ENCODE data around the gene LANCL2. TPM values are rescaled to one million over a fixed set of nuclear protein-coding genes. Genes with fewer than 3 reads are reported as not detected.
"Not testable (repeated sequence)": the region's sequence is repeated elsewhere in the genome, so short reads cannot be mapped to it uniquely, and the experiment has no call there.

The LANCL2 gene
- total and polyA plus RNA-seq, 4 donors, result 6.2 to 11.9 (median 10.8) TPM

DNA sequence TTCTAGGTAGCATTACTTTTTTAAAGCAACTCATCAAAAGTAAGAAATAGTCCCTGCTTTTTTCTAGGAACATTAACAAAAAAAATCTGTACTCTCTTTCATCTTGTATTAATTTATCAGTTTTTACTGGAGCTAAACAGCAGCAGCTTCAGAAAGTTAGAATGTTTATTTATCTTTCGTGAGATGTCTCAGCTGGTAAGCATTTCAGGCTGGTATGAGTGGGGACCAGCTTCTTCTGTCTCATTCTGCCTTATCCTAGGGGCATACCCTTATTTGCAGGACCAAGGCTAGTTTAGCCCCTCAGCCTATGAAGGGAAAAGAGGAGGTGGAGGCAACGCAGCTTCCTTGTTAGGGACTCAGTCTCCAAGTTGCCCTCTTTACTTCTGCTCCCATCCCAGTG is 35.1 kb downstream of the LANCL2 start:
- Histone ChIP-seq H3K4me3 (ENCODE audit: low read depth in 1 of 3, low read length in 3 of 3) (no peak overlapping the region), H3K27ac (ENCODE audit: low read depth in 1 of 2, low read length in 2 of 2) (no peak overlapping the region), H3K36me3 (ENCODE audit: control insufficient read depth in 4 of 4, insufficient read depth in 3 of 4, low read depth in 1 of 4, low read length in 3 of 4) (peaks cover 0 to 6% (median 2%) of the 10 kb centered on the region in 4 donors), H3K27me3 (ENCODE audit: control insufficient read depth in 4 of 4, insufficient read depth in 4 of 4, low read length in 3 of 4) (no peaks in the 10 kb centered on the region), H3K9me3 (ENCODE audit: control insufficient read depth in 4 of 4, low read length in 3 of 4) (no peaks in the 10 kb centered on the region), H3K9ac (ENCODE audit: low read depth in 1 of 2, low read length in 2 of 2) (no peak overlapping the region), H3K4me1 (ENCODE audit: control insufficient read depth in 4 of 4, insufficient read depth in 4 of 4, low read length in 3 of 4) (no peaks in the 10 kb centered on the region)
- over 99% methylated on average over 2 of the region's 2 CpGs for WGBS
- no peak for DNase-seq (ENCODE audit: low spot score)
- TF ChIP-seq EGR1 (IDR thresholded peaks at IDR 0.05; ENCODE audit: low read depth in 2 of 2) (no peak), FOXA2 (IDR thresholded peaks at IDR 0.05) (no peak), JUND (IDR thresholded peaks at IDR 0.05) (no peak), HNF4G (IDR thresholded peaks at IDR 0.05) (no peak)

DNA sequence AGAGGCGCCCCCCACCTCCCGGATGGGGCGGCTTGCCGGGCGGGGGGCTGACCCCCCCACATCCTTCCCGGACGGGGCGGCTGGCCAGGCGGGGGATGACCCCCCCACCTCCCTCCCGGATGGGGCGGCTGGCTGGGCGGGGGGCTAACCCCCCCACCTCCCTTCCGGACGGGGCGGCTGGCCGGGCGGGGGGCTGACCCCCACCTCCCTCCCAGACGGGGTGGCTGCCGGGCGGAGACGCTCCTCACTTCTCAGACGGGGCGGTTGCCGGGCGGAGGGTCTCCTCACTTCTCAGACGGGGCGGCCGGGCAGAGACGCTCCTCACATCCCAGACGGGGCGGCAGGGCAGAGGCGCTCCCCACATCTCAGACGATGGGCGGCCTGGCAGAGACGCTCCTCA is 37.4 kb downstream of the LANCL2 start:
- H3K27me3 ChIP-seq (ENCODE audit: control insufficient read depth in 4 of 4, insufficient read depth in 4 of 4, low read length in 3 of 4); H3K4me3 ChIP-seq (ENCODE audit: low read depth in 1 of 3, low read length in 3 of 3); H3K9me3 ChIP-seq (ENCODE audit: control insufficient read depth in 4 of 4, low read length in 3 of 4); H3K9ac ChIP-seq (ENCODE audit: low read depth in 1 of 2, low read length in 2 of 2); DNase-seq (ENCODE audit: low spot score); H3K4me1 ChIP-seq (ENCODE audit: control insufficient read depth in 4 of 4, insufficient read depth in 4 of 4, low read length in 3 of 4); H3K27ac ChIP-seq (ENCODE audit: low read depth in 1 of 2, low read length in 2 of 2): not testable (repeated sequence)
- WGBS, result 95% methylated on average over 27 of the region's 35 CpGs
- H3K36me3 ChIP-seq (ENCODE audit: control insufficient read depth in 4 of 4, insufficient read depth in 3 of 4, low read depth in 1 of 4, low read length in 3 of 4), result peaks cover 0 to 11% (median 4%) of the 10 kb centered on the region in 4 donors

DNA sequence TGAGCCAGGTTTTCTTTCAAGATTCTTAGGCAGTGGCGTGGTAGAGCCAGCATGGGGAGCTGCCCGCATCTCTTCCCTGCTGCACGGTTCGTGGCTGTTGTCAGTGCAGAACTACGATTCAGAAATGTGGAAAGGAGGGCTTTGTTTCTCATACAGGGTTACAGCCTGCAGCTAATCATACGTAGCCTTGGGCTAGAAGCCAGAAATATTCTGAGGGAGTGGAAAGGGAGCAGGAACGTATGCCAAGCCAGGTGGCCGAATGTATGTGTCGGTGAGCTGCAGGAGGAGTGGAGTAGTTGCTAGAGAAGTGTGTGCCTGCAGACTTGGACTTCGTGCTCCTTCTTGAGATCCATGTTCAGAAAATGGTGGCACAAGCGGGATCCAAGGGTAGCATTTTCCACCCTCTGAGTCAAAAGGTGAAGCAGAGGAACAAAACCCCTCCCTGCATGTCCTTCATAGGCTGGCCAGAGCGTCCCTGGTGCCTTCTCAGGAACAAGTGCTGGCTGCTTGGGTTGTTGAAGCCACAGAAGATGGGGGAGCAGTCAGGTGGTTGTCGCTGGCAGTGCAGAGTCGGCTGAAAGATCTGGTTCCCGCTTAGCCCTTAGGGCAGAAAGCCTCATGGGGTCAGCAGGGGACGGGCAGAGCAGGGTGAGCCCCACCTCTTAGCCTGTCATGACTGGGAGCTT is 40.9 kb downstream of the LANCL2 start:
- 93% methylated on average over 16 of the region's 16 CpGs for WGBS
- no peak overlapping the region for H3K4me3 ChIP-seq (ENCODE audit: low read depth in 1 of 3, low read length in 3 of 3)
- H3K36me3 ChIP-seq (ENCODE audit: control insufficient read depth in 4 of 4, insufficient read depth in 3 of 4, low read depth in 1 of 4, low read length in 3 of 4), result peaks cover 0 to 11% (median 1%) of the 10 kb centered on the region in 4 donors
- no peak overlapping the region for H3K9ac ChIP-seq (ENCODE audit: low read depth in 1 of 2, low read length in 2 of 2)
- TF ChIP-seq HNF4A (conservative IDR thresholded peaks at IDR 0.05) (no peak), MAX (IDR thresholded peaks at IDR 0.05) (no peak), EGR1 (IDR thresholded peaks at IDR 0.05; ENCODE audit: low read depth in 2 of 2) (no peak), JUND (IDR thresholded peaks at IDR 0.05) (no peak), FOXA2 (IDR thresholded peaks at IDR 0.05) (no peak), CTCF (IDR thresholded peaks at IDR 0.05; ENCODE audit: low read depth, low read length, missing input control) (no peak), RAD21 (IDR thresholded peaks at IDR 0.05) (no peak), TAF1 (conservative IDR thresholded peaks at IDR 0.05) (no peak), RXRA (IDR thresholded peaks at IDR 0.05) (no peak), NR2F2 (IDR thresholded peaks at IDR 0.05) (no peak), YY1 (IDR thresholded peaks at IDR 0.05) (no peak), GABPA (IDR thresholded peaks at IDR 0.05 in 1 of 2, conservative IDR thresholded peaks at IDR 0.05 in 1 of 2) (no peak), ATF3 (IDR thresholded peaks at IDR 0.05) (no peak), SP1 (IDR thresholded peaks at IDR 0.05) (no peak), HNF4G (IDR thresholded peaks at IDR 0.05) (no peak), FOXA1 (IDR thresholded peaks at IDR 0.05) (no peak)
- TF ChIP-seq, protein P1, sequence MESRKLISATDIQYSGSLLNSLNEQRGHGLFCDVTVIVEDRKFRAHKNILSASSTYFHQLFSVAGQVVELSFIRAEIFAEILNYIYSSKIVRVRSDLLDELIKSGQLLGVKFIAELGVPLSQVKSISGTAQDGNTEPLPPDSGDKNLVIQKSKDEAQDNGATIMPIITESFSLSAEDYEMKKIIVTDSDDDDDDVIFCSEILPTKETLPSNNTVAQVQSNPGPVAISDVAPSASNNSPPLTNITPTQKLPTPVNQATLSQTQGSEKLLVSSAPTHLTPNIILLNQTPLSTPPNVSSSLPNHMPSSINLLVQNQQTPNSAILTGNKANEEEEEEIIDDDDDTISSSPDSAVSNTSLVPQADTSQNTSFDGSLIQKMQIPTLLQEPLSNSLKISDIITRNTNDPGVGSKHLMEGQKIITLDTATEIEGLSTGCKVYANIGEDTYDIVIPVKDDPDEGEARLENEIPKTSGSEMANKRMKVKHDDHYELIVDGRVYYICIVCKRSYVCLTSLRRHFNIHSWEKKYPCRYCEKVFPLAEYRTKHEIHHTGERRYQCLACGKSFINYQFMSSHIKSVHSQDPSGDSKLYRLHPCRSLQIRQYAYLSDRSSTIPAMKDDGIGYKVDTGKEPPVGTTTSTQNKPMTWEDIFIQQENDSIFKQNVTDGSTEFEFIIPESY (IDR thresholded peaks at IDR 0.05), result no peak
- TF ChIP-seq, protein P2, sequence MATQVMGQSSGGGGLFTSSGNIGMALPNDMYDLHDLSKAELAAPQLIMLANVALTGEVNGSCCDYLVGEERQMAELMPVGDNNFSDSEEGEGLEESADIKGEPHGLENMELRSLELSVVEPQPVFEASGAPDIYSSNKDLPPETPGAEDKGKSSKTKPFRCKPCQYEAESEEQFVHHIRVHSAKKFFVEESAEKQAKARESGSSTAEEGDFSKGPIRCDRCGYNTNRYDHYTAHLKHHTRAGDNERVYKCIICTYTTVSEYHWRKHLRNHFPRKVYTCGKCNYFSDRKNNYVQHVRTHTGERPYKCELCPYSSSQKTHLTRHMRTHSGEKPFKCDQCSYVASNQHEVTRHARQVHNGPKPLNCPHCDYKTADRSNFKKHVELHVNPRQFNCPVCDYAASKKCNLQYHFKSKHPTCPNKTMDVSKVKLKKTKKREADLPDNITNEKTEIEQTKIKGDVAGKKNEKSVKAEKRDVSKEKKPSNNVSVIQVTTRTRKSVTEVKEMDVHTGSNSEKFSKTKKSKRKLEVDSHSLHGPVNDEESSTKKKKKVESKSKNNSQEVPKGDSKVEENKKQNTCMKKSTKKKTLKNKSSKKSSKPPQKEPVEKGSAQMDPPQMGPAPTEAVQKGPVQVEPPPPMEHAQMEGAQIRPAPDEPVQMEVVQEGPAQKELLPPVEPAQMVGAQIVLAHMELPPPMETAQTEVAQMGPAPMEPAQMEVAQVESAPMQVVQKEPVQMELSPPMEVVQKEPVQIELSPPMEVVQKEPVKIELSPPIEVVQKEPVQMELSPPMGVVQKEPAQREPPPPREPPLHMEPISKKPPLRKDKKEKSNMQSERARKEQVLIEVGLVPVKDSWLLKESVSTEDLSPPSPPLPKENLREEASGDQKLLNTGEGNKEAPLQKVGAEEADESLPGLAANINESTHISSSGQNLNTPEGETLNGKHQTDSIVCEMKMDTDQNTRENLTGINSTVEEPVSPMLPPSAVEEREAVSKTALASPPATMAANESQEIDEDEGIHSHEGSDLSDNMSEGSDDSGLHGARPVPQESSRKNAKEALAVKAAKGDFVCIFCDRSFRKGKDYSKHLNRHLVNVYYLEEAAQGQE (IDR thresholded peaks at IDR 0.05), result no peak
- H3K9me3 ChIP-seq (ENCODE audit: control insufficient read depth in 4 of 4, low read length in 3 of 4), result no peaks in the 10 kb centered on the region
- no peak for DNase-seq (ENCODE audit: low spot score)
- no peaks in the 10 kb centered on the region for H3K27me3 ChIP-seq (ENCODE audit: control insufficient read depth in 4 of 4, insufficient read depth in 4 of 4, low read length in 3 of 4)
- no peak overlapping the region for H3K27ac ChIP-seq (ENCODE audit: low read depth in 1 of 2, low read length in 2 of 2)
- H3K4me1 ChIP-seq (ENCODE audit: control insufficient read depth in 4 of 4, insufficient read depth in 4 of 4, low read length in 3 of 4), result peaks cover 1 to 19% (median 9%) of the 10 kb centered on the region in 4 donors
